ENCODE measurements around the gene GLDN.

GLDN gene

DNA sequence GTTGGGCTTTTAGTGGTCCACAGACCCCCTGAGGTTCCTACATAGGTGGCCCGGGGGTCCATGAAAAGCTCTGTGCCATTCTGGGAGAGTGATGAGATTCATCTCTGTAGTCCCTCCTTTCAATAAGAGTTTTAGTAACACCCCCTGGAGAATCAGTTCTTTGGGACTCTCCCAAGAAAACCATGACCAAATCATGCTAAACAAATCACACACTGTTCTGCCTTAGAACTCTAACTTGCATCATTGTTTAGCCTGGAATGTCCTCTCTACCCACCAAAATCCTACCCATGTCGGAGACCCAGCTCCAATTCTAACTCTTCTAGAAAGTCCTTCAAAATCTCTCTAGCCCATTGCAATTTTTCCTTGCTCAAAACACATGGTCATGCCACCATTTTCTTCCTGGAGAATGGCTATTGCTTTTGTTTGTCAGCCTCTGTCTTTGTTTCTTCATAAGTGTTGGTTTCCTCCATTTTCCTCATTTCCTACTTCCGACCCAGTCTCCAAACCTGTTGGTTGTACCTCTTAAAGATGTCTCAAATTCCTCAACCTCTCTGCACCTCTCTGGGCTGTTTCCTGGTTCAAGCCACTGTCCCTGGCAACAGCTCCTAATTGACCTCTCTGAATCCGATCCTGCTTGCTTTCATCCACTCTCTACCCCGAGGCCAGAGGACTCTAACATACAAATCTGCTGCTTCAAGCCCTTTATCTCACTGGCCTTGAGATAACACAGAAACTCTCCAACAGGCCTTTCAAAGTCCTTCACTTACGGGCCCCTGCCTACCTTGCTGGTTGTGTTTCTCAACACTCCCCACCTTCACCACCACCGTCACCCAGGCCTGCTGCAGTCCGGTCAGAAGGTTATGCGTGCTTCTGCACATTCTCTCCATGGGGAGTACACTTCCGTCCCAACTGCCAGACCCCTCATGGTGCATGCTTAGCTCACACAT is 26.8 kb upstream of the GLDN start:
- DNase-seq (ENCODE audit: low read depth in 1 of 2, low spot score in 1 of 2): no peak
- in situ Hi-C loops (cut with HindIII; ENCODE audit: low pct_unique_long_range_greater_than_20kb, low sequenced_read_pairs): no loop called here
- no peak for TF ChIP-seq JUND (IDR thresholded peaks at IDR 0.05; ENCODE audit: low read depth)

DNA sequence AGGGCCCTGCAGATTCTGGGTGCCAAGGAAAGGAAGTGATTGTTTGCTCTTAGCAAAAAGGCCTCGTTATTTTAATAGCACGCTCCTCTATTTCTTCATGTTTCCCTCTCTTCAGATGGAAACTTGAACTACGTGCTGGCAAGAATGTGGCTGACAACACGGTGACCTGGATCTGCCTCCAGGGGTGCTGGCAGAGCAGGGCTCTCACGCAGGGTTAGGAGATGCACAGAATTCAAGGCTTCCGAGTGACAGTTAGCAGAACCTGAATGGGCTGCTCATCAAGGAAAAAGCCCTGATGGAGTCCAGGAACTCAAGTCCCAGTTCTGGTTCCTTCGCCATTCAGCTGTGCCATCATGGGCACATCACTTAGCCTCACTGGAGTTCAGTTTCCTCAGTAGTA is 25.7 kb upstream of the GLDN start:
- DNase-seq (ENCODE audit: low read depth in 1 of 2, low spot score in 1 of 2): no peak
- in situ Hi-C loops (cut with HindIII; ENCODE audit: low pct_unique_long_range_greater_than_20kb, low sequenced_read_pairs): no loop called here
- TF ChIP-seq JUND (IDR thresholded peaks at IDR 0.05; ENCODE audit: low read depth): no peak

DNA sequence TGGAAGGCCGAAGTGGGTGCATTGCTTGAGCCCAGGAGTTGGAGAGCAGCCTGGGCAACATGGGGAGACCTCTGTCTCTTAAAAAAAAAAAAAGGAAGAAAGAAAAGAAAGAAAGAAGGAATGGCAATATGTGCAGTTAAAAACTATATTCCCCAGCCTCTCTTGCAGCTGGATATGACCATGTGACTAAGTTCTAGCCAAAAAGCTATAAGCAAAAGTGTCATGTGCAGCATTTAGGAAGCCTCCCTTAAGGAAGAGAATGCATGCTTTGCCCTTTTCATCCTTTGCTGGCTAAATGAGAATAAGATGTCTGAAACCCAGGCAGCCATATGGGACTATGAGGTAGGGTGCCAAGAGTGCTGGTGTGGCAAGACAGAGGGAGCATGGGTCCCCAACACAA is 24.8 kb upstream of the GLDN start:
- TF ChIP-seq JUND (IDR thresholded peaks at IDR 0.05; ENCODE audit: low read depth): no peak
- in situ Hi-C loops (cut with HindIII; ENCODE audit: low pct_unique_long_range_greater_than_20kb, low sequenced_read_pairs): no loop called here
- DNase-seq (ENCODE audit: low read depth in 1 of 2, low spot score in 1 of 2): no peak

DNA sequence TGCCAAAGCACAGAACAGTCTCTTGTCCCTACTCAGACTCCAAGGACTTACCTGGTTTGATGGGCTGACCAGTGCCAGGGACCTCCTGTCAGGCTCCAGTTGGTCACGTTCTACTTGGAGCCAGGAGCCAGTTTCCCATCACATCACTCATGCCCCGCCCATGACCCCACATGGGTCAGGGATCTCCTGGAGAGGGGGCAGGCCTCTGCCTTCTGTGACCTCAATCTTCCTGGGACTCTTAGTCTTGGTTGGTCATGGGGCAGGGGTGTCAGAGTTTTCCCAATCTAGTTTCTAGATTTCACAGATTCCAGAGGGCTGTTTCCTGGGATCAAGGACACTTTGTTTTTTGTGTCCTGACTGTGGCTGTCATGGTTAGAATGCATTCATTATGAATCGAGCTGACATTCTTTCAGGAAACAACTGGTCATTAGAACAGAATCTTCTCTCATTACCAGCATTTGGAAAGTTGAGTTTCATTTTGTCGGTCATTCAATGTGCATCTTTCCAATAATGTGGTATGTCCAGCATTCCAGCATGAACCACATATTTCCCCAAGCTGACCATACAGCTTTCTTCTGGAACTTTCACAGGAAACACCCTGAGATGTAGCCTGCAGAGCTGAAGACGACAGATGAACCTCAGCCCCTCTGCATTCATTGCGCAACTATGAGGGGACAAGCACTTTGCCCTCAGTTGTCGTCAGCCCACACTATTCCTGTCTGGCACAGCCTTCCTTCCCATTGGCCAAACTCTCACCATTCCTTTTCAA is 22.9 kb upstream of the GLDN start:
- DNase-seq (ENCODE audit: low read depth in 1 of 2, low spot score in 1 of 2): no peak
- in situ Hi-C loops (cut with HindIII; ENCODE audit: low pct_unique_long_range_greater_than_20kb, low sequenced_read_pairs): no loop called here
- no peak for TF ChIP-seq JUND (IDR thresholded peaks at IDR 0.05; ENCODE audit: low read depth)

DNA sequence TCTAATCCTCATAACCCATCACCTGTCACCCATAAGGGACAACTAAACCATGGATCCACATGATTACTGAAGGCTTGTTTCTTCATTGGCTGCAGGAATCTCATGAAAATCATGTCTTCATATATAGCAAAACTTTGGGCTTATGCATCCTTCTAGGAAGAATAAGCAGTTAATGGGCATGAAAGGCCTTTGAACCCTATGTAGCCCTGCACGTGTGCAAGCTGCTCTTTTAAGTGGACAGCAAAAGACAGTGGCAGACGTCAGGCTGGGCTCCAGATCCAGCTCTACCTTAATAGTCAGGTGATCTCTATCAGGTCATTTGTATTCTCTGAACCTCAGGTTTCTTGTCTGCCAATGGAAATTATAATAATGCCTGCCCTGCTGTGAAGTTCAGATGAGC is 21.9 kb upstream of the GLDN start:
- TF ChIP-seq JUND (IDR thresholded peaks at IDR 0.05; ENCODE audit: low read depth): no peak
- in situ Hi-C loops (cut with HindIII; ENCODE audit: low pct_unique_long_range_greater_than_20kb, low sequenced_read_pairs): no loop called here
- DNase-seq (ENCODE audit: low read depth in 1 of 2, low spot score in 1 of 2): no peak

DNA sequence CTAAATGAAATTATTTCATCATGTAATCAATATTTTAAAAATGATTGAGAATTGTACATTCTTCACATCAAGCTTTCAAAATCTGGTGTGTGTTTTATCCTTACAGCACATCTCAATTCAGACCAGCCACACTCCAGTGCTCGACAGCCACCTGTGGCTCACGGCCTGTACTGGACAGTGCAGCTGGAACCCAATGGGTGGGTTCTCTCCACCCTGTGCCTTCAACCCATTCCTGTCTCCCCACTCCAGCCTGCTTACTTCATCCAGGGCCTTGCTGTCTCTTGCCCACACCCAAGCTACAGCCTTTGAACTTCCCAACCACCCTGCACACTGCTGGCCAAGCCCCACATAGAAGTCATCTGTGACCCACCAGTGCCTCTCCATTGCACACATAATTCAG is 20.6 kb upstream of the GLDN start:
- TF ChIP-seq JUND (IDR thresholded peaks at IDR 0.05; ENCODE audit: low read depth): no peak
- in situ Hi-C loops (cut with HindIII; ENCODE audit: low pct_unique_long_range_greater_than_20kb, low sequenced_read_pairs): no loop called here
- no peak for DNase-seq (ENCODE audit: low read depth in 1 of 2, low spot score in 1 of 2)

DNA sequence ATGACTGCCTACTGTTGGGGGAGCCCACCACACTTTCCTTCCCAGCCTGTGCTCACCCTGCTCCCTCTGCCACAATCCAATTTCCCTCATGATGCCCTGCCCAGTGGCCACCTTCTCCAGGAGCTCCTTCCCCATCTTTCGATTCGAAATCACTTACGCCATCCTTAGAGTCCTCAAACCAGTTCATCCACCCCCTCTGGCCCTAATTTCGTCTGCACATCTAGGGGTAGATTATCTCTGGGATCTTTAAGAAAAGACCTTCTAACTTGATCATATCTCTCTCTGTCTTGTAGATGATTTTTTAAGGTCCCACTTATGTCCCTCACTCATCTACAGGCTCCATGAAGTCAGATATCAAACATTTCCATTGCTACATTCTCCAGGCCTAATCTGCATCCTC is 20.1 kb upstream of the GLDN start:
- TF ChIP-seq JUND (IDR thresholded peaks at IDR 0.05; ENCODE audit: low read depth): no peak
- DNase-seq (ENCODE audit: low read depth in 1 of 2, low spot score in 1 of 2): no peak
- in situ Hi-C loops (cut with HindIII; ENCODE audit: low pct_unique_long_range_greater_than_20kb, low sequenced_read_pairs): no loop called here

DNA sequence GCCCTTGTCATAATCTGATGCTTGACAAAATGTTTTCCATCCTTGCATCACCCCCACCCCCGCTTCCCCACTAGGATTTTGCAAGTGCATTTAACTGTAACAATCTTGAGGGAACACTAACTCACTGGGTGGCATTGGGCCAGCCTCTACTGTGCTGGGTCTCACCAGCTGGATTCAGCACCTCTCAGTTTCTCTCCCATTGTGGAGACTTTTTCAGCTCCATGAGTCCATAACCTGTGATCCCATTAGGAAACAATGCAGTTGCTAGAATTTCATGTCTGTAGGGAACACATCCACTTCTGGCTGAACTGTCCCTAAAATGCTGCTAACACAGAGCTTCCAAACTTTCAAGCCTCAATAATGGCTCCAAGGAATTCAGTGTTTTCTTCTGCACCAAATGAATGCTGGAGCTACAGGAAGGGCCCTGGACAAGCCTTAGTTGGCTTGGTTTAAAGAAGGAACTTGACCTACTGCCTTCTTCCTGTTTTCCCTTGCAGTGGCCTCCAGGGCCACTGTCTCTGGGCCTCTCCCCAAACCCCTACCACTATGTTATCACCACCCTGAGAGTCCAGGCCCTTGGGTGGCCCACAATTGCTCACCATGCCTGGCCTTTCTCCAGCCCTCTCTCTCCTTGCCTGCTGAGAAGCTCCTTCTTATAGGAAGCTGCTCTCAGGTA is 18.7 kb upstream of the GLDN start:
- TF ChIP-seq JUND (IDR thresholded peaks at IDR 0.05; ENCODE audit: low read depth): no peak
- in situ Hi-C loops (cut with HindIII; ENCODE audit: low pct_unique_long_range_greater_than_20kb, low sequenced_read_pairs): no loop called here
- no peak for DNase-seq (ENCODE audit: low read depth in 1 of 2, low spot score in 1 of 2)

DNA sequence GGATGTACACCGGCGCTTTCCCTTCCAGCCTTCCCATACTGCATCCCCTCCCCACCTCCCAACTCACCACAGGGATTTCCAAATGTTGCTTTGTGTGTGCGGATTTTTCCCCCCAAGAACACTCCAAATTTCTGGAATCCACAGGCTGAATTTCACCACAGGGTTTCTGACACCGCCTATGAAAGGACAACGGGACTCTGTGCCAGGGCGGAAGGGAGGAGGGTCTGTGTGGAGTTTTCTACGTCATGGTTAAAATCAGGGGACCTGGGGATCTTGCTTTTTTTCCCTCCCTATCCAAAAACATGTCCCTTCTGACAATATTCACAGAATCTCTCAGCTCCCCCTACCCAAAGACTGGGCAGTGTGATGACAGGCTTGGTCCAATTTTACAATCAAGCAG is 17.7 kb upstream of the GLDN start:
- no peak for TF ChIP-seq JUND (IDR thresholded peaks at IDR 0.05; ENCODE audit: low read depth)
- DNase-seq (ENCODE audit: low read depth in 1 of 2, low spot score in 1 of 2): no peak
- in situ Hi-C loops (cut with HindIII; ENCODE audit: low pct_unique_long_range_greater_than_20kb, low sequenced_read_pairs): no loop called here

DNA sequence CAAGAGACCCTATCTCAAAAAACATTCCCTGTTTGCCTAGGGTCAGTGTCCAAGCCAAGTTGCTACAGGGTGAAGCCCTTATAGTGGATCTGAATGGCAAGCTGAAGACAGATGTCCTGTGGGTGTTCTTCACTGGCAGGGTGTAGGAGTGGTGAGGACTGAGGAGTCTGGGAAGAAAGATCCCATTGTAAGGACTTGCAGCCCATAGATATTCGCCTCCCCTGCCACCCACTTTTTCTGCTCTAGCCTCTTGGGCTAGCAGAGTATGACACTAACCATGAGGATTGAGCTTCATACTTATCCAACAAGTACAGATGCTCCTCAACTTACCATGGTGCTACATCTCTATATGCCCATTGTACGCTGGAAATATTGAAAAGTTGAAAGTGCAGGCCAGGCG is 16.3 kb upstream of the GLDN start:
- DNase-seq (ENCODE audit: low read depth in 1 of 2, low spot score in 1 of 2): no peak
- in situ Hi-C loops (cut with HindIII; ENCODE audit: low pct_unique_long_range_greater_than_20kb, low sequenced_read_pairs): no loop called here
- no peak for TF ChIP-seq JUND (IDR thresholded peaks at IDR 0.05; ENCODE audit: low read depth)

DNA sequence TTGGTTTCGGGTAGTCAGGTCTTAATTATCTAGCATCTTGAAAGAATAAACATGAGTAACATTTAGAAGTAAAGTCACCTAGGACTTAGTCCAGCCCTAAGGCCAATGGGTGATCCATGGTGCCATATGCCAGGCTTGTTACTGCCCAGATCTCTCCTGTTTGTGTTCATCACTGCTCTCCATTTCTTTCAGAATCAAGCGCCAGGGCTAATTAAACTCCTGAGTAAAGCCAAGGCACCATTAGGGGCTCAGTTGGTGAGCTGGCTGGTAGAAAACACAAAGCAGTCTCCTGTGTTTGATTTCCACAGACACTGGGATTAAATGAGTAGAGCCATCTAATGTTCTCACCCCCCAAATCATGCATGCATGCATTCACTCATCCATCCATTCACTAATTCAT is 14.4 kb upstream of the GLDN start:
- in situ Hi-C loops (cut with HindIII; ENCODE audit: low pct_unique_long_range_greater_than_20kb, low sequenced_read_pairs): no loop called here
- TF ChIP-seq JUND (IDR thresholded peaks at IDR 0.05; ENCODE audit: low read depth): no peak
- no peak for DNase-seq (ENCODE audit: low read depth in 1 of 2, low spot score in 1 of 2)

DNA sequence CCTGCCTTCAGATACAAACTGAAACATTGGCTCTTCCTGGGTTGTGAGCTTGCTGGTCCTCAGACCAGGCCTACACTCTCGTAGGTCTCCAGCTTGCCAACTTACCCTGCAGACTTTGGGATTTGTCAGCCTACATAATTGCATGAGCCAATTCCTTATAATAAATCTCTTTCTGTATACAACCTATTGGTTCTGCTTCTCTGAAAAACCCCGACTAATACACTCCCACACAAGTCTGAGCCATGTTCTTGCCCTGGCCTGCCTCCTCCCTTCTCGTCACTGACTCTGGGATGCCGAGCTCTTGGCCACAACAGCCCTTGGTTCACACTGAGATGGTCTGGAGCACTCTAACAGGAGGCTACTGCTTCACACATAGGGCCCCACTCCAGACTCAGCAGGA is 12.5 kb upstream of the GLDN start:
- DNase-seq (ENCODE audit: low read depth in 1 of 2, low spot score in 1 of 2): no peak
- TF ChIP-seq JUND (IDR thresholded peaks at IDR 0.05; ENCODE audit: low read depth): no peak
- in situ Hi-C loops (cut with HindIII; ENCODE audit: low pct_unique_long_range_greater_than_20kb, low sequenced_read_pairs): no loop called here

DNA sequence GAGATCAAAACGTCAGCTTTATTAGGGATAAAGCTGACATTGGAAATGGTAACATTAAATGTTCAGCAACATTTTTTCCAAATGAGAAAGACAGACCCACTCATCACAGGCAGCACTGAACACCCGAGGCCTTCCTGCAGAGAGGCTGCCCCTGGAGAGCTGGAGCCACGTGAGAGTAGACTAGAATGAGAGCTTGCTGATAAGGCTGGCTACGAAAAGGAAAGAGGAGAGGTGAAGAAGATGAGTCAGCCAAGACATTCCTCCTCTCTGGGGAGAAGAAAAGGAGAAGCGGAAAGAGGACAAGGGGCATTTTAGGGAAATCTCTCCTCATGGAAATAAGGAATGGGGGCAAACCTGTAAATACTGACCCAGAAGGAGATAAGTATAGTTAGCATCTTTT is 10.3 kb upstream of the GLDN start:
- TF ChIP-seq JUND (IDR thresholded peaks at IDR 0.05; ENCODE audit: low read depth): no peak
- in situ Hi-C loops (cut with HindIII; ENCODE audit: low pct_unique_long_range_greater_than_20kb, low sequenced_read_pairs): no loop called here
- no peak for DNase-seq (ENCODE audit: low read depth in 1 of 2, low spot score in 1 of 2)

Data from T47D (cell line).